Fibroblast of the aortic adventitia (primary cell): ENCODE data around the gene GBP4. TPM values are rescaled to one million over a fixed set of nuclear protein-coding genes. Genes with fewer than 3 reads are reported as not detected.

Experiments
- DNase-seq: peaks from one replicate; pipeline ENCODE4 v3.0.0-alpha.2; 2010; ENCODE audit warnings: low read depth
- H3K4me3 ChIP-seq: 2 replicates; pipeline ENCODE4 v1.5.1; 2011; ENCODE audit warnings: low read depth, mild to moderate bottlenecking, control low read depth, low read length, moderate library complexity
- total RNA-seq: library from RNA; depleted of rRNA; stranded (reverse); fragments of >200 nt; gene quantifications from 2 replicates; pipeline ENCODE4 v1.2.3, GENCODE V29; 2012; ENCODE audit warnings: low replicate concordance
- TF ChIP-seq, protein P1 (sequence below): IDR thresholded peaks from 2 replicates; pipeline ENCODE4 v1.5.1; 2011; ENCODE audit warnings: mild to moderate bottlenecking, low read length, control low read depth, inconsistent platforms; ENCODE audit not compliant: insufficient read depth

GBP4 gene
- total RNA-seq, 1 donor: 0.09 TPM

DNA sequence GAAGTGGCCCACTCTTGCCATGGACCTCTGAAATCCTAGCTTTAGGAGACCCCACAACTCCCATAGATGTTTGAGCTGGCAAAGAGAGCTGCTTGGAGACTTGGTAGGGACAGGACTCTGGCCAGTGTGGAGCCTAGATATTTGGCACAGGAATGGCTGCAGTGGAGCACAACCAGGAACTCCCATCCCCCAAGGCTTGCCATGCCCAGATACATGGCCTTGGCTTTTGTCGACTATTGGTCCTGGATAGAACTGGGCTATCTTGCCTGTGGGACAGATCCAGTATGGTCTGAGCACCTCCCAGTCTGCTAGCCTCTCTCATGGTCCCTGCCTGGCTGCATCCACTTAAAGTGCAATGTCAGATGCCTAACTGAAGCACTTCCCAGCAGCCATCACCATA lies 65.0 kb downstream of the GBP4 start:
- no peak for DNase-seq
- H3K4me3 ChIP-seq: no peak overlapping the region
- TF ChIP-seq, protein P1, sequence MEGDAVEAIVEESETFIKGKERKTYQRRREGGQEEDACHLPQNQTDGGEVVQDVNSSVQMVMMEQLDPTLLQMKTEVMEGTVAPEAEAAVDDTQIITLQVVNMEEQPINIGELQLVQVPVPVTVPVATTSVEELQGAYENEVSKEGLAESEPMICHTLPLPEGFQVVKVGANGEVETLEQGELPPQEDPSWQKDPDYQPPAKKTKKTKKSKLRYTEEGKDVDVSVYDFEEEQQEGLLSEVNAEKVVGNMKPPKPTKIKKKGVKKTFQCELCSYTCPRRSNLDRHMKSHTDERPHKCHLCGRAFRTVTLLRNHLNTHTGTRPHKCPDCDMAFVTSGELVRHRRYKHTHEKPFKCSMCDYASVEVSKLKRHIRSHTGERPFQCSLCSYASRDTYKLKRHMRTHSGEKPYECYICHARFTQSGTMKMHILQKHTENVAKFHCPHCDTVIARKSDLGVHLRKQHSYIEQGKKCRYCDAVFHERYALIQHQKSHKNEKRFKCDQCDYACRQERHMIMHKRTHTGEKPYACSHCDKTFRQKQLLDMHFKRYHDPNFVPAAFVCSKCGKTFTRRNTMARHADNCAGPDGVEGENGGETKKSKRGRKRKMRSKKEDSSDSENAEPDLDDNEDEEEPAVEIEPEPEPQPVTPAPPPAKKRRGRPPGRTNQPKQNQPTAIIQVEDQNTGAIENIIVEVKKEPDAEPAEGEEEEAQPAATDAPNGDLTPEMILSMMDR: no peak

Other genes with a start within 250 kb of the GBP4 start
- 23.0 and 44.2 TPM in 2 replicates for gene KYAT3, start 206.3 kb downstream of the GBP4 start, total RNA-seq
- 13.7 and 15.8 TPM in 2 replicates for gene RBMXL1, start 206.3 kb downstream of the GBP4 start, total RNA-seq
- gene GBP3, start 176.1 kb downstream of the GBP4 start, total RNA-seq: 28.6 and 65.3 TPM in 2 replicates
- gene GBP1, start 133.7 kb downstream of the GBP4 start, total RNA-seq: 16.7 and 49.2 TPM in 2 replicates
- gene GBP2, start 72.8 kb downstream of the GBP4 start, total RNA-seq: 19.8 and 75.5 TPM in 2 replicates
- gene GBP7, start 22.9 kb downstream of the GBP4 start, total RNA-seq: not detected in 2 replicates
- gene GBP5, start 73.9 kb upstream of the GBP4 start, total RNA-seq: under 0.01 TPM in 1 of 2 replicates, not detected in the other
- gene GBP6, start 165.1 kb upstream of the GBP4 start, total RNA-seq: not detected in 2 replicates